H54 (cell line): Measurements from ENCODE around the gene KRT86.

Experiments
- DNase-seq: peaks from one replicate; pipeline ENCODE4 v3.0.0; 2011; ENCODE audit warnings: low spot score, mixed read lengths; ENCODE audit not compliant: insufficient read length
- FAIRE-seq: peaks from 3 replicates; lab custom pipeline; 2011; peaks lifted over from hg19 to GRCh38; lab: Jason Lieb, UNC
- POLR2A ChIP-seq: IDR thresholded peaks from 2 replicates; pipeline ENCODE4 v1.6.1; 2011; ENCODE audit warnings: low read depth, mild to moderate bottlenecking, low read length

Gene KRT86

DNA sequence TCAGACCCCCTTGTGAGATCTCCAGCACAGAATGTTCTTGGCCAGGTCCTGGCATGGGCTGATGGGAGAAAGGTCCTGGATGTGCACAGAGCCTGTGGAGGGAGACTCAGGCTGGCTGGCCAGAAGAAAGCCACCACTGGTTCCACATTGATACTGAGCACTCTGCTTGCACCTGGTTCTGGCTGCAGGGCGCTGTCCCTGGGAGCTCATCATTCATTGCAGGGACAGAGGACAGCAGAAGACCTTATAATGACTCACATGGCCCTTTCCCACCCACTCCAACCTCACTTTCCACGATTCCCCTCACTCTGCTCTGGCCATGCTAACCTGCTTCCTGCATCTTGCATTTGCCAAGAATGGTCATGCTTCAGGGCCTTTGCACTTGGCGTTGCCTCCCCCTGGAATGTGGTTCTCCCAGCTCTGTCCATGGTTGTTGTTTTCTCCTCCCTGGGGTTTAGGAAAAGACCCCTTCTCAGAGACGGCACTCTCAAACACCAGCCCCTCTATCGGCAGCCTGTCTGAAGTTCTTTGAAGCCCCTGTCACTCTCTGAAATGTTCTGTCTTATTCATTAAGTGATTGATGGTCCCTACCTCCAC is 31.1 kb upstream of the KRT86 start:
- FAIRE-seq (no peak), DNase-seq (no peak)
- TF ChIP-seq POLR2A: no peak

GRCh38 chr12:52243856-52244614 is 30.4 kb upstream of the KRT86 start:
- TF ChIP-seq POLR2A: no peak
- DNase-seq (peak; percentile 99), FAIRE-seq (peak; percentile 64)

DNA sequence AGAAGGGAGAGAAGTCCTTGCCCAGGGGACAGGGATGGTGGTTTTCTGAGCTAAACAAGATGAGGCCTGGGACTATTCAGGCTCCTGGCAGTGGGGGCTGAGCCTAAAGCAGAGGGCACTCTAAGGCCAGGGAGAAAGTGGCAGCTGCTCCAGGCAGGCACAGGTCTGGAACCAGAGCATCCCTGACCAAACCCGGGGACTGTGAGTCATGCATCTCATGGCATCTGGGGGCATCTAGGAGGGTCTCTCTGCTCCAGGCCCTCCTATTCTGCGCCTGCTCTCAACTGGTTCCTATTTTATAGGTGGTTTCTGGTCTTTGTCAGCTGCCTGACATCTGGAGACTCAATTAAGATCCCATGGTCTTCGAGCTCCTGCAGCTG is 29.8 kb upstream of the KRT86 start:
- FAIRE-seq: no peak
- no peak for DNase-seq
- TF ChIP-seq POLR2A: no peak

DNA sequence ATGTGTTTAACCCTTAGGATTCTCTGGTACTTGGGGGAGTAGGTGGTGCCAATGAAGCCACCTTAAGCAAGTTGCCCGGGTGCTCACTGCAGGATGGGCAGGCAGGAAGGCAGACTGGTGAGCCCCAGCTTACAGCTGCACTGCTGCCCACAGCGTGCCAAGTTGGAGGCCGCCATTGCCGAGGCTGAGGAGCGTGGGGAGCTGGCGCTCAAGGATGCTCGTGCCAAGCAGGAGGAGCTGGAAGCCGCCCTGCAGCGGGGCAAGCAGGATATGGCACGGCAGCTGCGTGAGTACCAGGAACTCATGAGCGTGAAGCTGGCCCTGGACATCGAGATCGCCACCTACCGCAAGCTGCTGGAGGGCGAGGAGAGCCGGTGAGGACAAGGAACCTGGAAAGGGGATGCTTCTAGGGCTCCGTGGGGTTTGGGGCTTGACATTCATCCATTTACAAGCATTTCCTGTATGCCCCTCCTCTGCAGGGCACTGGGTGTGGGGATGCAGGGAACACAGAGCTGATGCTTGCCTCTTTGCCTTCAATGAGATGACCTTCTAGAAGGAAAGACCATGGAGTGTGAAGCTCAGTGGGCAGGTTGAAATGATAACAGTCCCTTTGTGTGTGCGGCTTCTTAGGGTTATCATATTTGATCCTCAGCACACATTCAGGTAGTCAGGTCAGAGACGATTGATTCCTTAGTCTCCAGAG is 29.0 kb upstream of the KRT86 start:
- DNase-seq (no peak), FAIRE-seq (no peak)
- no peak for TF ChIP-seq POLR2A

GRCh38 chr12:52245962-52246569 is 28.4 kb upstream of the KRT86 start:
- no peak for DNase-seq
- FAIRE-seq: no peak
- no peak for TF ChIP-seq POLR2A

GRCh38 chr12:52246720-52247621 is 27.5 kb upstream of the KRT86 start:
- TF ChIP-seq POLR2A: no peak
- FAIRE-seq (no peak), DNase-seq (no peak)

DNA sequence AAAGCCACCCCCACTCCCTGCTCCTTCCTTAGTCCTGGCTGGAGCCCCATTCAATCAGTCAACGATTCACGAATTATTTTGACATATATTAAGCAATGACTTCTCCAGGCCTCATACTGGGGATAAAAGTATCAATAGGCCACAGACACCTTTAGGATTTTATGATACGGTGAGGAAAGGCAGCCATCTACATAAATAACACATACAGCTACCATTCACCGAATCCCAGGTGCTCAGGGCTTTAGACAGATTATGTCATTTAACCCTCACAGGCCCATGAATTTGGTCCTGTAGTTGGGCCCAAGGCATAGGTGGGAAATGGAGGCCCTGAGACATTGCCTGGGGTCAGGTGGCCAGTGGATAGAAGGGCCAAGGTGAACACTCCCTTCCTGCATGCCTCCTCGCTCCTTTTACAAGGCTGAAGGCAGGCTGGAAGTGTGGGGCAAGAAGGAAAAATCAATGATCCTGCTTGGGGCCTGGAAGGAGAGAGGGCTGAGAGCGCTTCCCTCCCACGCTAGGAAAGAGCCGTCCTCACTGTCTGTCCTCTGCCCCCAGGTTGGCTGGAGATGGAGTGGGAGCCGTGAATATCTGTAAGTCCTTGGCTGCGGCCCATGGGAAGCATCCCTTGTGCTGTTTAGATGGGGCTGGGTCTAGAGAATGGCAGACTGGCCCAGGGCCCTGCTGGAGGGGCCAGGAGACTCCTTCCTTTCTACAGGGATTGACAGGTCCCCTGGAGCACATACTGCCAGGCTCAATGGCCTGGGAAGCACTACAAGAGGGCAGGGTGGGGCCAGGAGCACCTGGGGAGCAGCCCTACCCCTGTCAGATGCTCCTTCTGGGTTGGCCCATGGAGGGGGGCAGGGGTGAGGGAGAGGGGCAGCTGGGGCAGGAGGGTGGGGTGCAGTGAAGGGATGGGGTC is 26.6 kb upstream of the KRT86 start:
- no peak for DNase-seq
- no peak for TF ChIP-seq POLR2A
- FAIRE-seq: no peak

DNA sequence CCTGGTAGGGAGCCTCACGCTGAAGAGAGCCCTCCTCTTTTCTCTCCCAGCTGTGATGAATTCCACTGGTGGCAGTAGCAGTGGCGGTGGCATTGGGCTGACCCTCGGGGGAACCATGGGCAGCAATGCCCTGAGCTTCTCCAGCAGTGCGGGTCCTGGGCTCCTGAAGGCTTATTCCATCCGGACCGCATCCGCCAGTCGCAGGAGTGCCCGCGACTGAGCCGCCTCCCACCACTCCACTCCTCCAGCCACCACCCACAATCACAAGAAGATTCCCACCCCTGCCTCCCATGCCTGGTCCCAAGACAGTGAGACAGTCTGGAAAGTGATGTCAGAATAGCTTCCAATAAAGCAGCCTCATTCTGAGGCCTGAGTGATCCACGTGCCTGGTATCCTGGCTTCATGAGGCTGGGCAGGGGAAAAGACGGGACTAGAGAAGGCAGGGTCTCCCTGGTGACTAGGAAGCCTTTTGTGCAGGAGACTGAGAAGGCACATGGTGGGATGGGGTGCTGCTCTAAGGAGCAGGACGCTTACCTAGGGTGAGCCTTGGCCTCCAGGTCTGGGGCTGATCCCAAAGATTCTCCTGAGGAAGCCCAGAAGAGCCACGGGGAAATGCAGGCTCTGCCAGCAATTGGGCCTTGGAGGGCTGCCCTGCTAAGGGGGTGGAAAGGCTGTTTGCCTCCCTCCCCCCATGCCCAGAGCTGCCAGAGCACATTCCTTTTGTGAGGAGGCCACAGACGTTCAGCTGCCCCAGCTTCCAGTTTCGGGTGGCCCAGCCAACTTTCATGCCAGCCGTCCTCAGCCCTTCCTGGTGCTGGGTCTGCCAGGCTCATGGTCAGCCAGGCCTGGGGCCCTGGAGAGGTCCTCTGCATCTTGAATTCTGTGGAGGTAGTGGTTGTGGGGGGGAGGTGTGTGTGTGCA is 25.6 kb upstream of the KRT86 start:
- no peak for FAIRE-seq

GRCh38 chr12:52249511-52250047 is 24.9 kb upstream of the KRT86 start:
- TF ChIP-seq POLR2A: no peak
- FAIRE-seq (no peak), DNase-seq (no peak)

More for the DNA sequence above, 25.6 kb upstream of the KRT86 start:
- DNase-seq: no peak
- TF ChIP-seq POLR2A: no peak

DNA sequence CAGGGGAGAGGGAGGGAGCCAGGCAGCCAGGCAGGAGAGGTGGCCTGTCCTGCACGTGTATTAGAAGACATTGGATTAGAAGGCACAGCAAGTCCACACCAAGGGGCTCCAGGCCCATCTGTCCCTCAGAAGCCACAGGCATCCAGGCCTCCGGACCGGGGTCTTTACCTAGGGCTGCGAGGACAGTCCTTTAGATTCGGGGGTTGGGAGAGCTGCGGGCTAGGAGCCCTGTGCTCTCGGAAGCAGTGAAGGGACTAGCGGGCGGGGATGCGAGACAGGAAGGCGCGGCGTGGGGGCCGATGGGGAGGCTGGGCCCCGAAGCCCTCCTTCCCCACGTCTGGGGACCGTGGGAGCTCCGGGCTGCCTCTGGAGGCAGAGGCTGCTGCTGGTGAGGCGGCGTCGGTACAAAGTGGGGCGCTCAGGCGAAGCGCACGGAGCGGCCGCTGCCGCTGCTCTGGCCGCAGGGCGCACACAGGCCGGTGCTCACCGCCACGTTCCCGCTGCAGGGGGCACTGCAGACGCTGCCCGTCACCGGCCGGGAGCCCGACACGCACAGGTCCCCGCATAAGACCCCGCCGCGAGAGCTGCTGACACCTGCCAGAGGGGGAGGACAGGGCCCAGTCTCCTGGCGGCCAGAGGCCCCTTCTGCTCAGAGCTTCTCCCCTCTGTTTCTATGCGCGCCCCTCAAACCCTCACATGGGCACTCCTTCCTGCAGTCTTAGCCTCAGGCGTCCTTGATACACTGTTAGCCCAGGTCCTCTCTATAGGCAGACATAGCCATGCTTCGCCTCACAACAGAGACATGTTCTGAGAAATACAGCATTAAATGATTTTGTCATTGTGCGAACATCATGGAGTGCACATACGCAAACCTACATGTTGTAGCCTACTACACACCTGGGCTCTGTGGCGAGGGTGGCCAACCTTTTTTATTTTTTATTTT is 24.1 kb upstream of the KRT86 start:
- no peak for TF ChIP-seq POLR2A
- DNase-seq: no peak
- no peak for FAIRE-seq
